ENCODE data around the gene SASH1.

SASH1 gene

DNA sequence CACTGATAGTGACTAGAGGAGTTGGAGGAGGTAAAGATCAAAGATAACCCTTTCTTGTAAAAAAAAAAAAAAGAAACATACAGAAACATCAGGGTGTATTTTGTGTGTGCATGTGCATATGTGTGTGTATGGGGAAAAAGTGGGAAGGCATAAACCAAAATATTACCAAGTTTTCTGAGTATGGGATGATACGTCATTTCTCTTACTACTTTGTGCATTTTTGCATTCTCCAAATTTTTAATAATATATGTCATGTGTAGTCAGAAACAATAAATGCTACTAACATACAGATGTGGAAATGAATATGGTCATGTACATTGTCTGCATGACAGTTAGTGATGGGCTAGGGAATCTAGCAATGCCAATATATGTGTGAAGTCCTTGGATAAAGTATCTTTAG is 161.1 kb downstream of the SASH1 start:
- DNase-seq = no peak

DNA sequence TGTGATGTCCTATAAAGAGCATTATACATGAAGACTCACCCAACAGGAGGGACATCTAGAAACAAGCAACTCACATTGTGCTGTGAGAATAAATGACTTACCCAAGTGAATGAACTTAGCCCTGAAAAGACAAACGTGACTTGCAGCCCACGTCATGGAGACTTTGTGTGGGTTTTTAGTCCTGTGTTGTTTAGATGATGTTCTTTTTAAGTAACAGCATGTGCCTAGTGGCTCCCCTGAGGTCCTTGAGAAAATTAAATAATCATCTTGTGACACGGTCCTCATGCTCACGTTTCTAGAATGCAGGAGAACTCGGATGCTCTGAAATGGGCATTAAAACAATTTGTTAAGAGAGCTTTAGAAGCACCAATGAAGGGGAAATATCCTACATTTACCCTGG is 165.1 kb downstream of the SASH1 start:
- no peak for DNase-seq

DNA sequence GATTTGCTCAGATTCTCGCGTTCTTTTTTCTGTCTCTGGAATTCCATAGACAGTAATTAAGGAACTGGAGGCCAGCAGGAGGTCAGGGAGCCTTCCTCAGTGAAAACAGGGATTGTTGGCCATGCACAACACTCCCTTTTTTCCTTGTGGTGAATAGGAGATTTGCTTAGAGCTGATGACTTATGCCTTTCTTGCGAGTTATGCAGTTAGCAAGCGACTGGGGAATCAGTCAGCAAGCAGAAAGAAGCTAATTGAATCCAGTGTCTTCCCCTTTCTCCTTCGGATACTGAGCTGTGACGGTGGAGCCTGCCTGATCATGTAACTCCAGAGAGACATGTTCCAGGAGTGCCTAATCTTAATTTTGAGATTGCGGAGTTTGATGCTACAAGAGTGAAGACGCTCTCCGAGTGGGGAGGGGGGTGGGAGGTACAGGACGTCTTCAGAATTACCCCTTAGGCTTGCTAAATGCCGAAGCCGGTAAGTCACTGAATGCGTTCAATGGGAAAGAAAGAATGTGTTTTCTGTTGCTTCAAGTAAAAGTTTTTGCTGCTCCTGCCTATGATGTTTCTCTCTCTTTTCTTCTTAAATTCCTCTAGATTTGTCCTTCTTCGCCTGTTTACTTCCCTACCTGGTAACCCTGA is 165.9 kb downstream of the SASH1 start:
- DNase-seq = no peak

DNA sequence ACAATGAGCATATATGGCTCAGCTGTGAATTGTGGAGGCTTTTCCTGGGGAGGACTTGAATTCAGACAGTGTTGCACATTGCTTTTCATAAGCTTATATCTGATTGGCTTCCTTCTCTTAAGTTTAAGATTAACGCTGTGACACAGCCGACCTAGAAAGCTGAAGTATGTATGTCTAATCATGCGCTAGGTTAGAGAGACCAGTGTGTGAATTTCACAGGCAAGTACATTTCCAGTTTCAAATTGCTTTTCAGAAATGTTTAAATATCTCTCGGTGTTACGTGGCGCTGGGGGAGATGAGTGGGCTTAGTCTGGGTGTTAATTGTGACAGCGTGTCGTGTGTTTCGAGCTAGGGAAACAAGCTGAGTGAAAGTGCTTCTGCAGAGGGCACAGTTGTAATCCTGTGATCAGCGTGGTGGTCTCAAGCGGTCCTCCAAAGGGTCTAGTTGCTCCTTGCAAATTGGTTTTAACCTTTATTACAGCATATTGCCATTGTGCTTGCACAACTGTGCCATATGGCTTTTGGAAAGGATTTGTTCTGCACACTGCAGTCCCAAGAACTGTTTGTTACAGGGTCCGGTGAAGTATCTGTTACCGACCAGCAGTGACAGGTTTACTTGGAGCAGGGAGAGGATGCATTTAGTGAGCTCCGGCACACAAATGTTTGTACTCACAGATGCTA is 166.6 kb downstream of the SASH1 start:
- no peak for DNase-seq

DNA sequence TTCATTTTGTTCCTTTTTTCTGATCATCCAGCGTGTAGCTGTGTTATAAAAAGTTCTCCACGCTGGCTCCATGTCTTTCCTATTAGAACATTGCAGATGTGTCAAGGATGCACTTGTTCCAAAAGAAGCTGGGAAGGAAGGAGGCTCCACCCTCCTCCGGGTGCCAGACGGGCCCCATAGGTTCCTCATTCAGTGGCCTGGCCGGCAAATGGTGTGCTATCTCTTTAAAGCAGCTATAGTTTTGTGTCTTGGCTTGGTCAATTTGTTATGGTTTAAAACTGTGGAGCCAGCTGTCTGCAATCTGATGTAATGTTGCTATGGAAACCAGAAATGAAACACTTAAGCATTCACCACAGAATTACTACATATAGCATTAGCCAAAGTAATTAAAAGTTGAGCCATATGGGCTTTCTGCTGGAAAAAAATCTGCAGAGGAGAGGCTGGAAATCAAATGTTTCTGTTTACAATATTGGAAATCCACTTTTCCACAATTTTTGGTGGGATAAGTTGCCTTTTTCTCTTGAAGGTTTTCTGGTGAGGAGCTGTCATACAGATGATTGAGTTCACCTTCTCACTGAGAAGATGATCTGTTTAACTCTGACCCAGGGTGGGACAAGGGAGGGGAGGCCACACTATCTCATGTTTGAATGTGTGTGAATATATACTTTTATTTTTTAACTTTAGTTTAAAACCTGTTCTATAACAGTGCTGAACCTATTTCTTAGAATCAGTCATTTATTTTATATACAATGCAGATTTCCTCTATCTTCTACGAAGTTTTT is 167.4 kb downstream of the SASH1 start:
- no peak for DNase-seq

DNA sequence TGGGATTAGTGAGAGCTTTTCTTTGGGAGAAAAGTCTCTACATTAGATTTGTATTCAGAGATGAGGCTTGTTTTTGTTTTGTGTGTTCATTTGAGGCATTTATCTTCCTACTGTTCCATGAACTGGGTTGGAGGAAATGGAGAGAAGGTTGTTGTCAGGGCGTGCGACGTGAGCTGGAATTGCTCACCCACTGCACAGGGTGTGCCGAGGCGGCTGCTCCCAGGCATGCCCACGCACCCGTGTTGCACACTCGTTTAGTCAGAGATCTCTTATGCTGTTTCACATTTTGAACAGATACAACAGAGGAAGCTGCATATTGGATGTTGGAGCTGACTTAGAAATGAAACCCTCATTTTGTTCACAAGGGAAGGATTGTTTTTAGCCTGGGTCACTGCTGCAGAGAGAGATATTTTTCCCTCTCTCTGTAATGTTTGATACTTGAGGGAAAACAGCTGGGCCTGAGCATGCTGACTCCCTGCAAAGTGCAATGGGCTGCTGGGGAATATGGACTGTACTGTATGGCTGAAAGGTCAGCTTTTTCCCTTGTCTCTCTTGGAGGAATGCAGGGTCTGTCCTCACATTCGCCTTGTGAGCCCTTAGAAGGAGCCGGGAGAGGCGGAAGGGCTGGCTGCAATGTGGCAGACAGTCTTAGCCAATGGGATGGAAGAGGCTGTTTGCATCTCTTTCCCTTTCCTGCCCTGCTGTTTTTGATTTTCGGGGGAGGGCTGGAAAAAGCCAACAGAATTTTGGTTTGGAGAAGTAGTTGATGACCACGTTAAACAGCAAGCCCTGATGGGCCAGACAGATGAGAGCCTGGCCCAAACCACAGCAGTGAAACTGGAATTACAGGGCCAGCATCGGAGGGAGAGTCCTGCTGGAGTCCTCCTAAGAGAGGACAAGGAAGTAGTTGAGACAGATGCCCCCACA is 170.8 kb downstream of the SASH1 start:
- DNase-seq = no peak

DNA sequence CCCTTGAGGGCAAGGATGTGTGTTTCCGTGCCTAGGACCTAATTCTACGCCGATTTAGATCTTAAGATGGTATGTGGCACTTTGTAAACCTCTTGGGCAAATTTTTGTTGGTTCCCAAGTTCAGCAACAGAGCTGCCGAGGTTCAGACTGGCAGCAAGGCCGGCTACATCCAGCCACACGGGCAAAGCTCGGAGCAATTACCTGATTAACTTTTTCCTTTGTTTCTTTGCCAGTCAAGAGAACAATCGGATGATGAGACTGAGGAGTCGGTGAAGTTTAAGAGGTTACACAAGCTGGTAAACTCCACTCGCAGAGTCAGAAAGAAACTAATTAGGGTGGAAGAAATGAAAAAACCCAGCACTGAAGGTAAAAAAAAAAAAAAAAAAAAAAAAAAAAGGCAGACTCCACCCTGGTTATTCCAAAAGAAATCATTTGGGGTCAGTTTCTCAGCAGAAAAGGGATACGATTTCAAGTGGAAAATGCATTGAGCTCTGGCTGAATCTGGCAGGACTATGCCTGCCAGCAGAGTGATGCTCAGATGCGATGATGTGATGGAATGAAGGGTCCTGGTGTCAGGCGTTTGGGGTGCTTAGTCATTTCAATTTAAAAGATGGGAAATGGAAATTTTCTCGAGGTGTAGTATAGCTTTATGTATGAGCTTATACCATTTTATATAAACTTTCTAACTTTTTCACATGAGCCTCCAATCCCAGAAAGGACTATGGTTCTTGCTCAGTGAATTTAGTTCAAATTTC is 171.6 kb downstream of the SASH1 start:
- no peak for DNase-seq

DNA sequence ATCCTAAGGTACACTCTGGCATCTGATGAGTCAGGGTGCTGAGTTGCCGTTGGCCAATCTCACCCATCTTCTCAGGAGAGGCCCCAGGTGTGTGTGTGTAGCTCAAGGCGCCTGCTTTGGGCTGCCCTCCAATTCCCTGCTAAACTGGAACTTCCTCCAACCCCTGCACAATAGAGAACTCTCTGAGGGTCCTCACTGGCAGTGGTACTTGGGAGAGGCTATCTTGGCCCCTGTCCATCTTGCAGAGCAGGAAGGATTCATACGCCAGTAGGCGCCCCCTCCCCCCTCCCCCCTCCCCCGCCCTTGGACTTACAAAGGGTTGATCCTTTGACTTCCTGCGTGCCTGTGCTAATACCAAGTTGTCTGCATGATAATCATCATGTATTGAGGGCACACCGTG is 173.6 kb downstream of the SASH1 start:
- DNase-seq = no peak

DNA sequence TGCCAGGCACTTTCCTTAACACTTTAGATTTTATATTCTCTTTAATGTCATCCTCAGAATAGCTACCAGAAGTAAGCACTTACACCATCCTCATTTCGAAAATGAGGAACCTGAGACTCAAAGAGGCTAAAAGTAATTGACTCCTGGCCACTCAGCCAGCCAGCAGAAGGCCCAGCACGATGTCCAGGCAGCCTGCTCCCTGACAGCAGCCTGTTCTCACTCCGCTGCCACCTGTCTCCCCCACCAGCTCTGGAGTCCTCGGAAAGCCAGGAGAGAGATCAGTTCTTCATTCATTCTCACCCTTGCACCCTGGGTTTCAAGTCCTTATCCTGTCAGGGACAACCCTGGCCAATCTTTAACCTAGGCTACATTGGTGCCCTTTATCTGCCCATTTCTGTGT is 174.0 kb downstream of the SASH1 start:
- DNase-seq = no peak

DNA sequence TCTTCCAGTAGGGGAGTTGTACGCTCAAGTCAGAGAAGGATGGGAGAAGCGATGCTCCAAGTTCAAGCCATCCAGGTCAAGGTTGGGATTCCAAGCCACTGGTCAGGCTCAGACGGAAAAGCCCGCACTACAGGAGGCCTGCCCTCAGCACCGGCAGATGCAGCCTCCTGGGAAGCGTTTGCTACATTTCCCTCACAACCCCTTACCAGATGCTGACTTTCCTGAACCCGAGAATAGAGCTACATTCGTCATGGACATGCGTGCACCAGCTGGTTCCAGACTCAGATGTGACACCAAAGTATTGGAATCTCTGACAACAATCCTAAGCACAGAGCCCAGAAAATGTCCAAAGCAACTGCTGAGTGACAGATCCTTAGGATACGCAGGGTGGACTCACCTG is 174.8 kb downstream of the SASH1 start:
- no peak for DNase-seq

DNA sequence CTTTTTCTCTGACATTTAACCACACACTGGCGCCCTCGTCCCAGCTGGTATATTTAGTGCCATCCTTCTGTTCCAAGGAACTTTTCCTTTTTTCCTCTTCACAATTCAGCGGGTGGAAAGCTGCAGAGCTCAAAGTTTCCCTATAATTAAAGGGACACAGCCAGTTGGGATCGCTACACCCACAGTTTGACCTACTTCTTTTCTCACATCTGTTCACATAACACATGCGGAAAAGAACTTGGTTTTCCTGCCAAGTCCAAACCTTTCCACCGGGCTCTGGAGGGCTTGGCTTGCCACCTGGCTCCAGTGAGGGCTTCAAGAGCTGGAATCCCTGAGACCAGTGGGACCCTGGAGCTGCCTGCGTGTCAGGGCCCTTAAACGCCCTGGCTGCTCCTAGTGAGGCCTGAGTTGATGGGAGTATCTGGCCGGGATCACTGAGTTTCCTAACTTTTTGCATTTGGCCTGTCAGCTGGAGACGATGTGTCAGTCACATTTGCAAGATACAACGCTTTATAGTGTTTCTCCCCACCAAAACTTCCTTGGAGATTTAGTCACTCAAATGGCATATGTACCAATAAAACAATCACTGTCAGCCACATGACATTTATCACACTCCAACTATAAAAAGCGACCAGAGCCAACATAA is 176.0 kb downstream of the SASH1 start:
- no peak for DNase-seq

DNA sequence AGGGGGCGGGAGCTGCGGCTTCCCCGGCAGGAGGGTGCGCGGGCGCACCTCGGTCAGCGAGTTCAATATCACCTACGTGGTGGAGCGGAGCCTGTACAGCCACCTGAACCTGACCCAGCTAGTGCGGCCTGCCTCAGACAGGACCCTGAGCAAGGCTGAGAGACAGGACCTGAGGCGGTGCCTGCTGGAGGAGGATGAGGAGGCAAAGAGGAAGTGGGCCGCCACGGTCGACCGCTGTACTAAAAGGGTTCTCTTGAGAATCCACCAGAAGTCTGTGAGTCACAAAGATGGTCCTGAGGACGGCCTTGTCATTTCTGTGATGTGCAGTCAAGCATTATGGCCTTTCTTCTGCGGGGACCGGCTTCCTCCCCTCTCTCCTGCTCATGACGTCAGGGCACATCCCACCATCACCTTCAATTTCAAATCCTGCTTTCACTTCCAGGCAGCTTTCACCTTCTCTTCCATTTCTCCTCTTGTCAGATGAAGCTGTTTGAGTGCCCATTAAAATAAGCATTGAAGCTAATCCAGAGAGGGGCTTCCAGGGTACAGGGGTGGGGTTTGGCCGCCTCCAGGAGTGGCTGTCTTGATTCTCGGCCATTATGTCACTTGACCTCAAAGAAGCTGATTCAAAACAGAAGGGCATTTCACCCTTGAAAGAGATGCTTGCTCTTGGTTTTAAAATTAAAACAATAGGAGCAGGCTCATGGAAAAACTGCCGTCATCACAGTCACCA is 177.6 kb downstream of the SASH1 start:
- DNase-seq = no peak

DNA sequence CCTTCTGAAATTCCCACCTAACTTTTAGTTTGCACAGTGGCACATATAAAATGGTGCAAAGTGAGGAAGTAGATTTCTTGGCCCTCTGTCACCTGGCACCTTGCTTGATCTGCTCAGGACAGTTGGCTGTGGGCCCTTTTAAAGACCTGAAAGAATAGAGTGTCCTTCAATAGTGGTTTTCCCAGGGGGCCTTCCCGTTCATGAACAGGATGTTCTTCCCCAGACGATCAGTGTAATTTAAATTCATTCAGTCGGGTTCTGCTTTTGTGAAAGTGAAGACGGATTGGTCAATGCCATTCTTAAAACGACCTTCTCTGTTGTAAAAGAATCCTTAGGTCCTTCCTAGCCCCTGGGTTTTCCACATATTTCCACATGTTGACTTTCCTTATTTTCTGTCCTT is 178.5 kb downstream of the SASH1 start:
- no peak for DNase-seq

DNA sequence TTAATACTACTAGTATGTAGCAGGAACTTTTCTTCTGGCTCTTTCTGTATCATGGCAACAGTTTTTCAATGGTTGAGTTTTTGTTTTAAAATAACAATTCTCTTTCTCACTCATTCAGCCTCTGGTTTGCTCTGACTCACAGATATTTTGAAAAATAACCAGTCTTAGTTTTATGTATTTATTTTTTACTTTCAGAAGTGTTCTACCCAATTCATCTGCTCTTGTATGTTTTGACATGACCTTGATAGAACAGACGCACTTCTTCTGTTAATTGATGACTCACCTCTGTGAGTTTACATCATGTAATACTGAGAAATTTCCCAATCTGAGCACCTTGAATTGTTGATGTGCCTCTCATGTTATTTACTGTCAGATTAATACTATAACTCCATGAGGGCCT is 178.9 kb downstream of the SASH1 start:
- no peak for DNase-seq

DNA sequence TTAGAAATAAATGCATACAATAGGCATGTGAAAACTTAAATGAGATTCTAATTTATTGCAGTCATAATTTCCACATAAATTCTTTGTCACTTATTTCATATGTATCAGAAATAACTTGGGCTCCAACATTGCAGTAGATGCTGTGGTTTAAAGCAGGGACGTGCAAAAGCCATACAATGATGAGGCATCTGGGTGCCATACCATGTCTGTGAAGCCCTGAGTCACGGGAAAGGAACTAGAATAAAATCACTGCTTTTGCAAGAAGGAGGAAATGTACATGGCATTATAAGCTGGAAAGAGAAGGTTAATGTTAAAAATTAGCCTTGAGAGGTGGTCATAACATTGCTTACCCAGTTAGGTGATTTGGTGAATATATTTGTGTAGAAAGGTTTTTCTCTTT is 180.4 kb downstream of the SASH1 start:
- no peak for DNase-seq

DNA sequence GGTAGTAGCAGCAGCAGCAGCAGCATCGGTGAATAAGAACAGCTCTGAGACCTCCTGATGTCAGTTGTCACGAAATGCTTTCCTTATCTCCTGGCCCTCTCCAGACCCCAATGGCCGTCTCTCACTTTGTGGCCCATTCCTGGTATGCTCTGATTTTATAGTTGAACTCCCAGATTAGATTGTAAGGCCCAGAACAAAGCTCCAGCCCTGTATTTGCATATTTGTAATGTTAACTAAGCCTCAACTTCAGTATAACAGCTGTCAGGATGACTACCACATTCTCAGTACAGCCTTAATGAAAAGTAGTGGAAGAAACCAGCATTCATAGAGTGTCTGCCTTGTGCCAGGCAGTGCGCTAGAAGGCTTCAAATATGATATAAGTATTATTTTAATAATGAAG is 180.9 kb downstream of the SASH1 start:
- DNase-seq = no peak

DNA sequence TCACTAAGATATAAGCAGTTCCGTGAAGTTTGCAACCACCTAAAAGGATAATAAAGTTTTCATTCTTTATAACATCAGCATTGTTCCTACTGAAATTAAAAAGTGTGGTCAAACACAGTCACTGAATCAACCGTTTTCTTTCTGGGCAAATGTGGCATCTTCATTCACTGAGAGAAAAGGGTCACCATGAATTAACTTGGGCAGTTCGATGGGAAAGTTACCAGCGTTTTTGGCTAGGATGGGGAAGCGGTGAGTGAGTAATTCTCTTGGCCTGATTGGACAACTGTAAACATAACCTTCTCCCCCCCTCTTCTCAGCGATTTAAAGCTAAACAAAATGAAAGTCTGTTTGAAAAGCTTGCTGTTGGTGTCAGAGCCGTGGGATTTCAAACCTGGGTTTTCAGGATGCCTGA is 181.8 kb downstream of the SASH1 start:
- no peak for DNase-seq

DNA sequence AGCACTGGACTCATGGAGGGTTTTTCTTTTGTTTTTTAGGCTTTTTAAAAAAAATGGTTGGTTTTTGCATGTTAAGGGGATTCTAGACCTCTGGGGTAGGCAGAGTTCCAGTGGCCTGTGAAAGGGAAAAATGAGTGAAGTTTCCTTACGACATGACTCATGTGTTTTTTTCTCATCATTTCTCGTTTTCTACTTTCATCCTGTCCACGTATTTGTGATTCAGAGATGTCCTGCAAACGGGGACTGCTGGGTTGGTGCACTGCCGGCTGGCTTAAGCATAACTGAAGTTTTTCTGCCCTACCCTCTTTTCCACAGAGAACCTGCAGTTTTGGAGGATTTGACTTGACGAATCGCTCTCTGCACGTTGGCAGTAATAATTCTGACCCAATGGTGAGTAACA is 182.3 kb downstream of the SASH1 start:
- DNase-seq = no peak

DNA sequence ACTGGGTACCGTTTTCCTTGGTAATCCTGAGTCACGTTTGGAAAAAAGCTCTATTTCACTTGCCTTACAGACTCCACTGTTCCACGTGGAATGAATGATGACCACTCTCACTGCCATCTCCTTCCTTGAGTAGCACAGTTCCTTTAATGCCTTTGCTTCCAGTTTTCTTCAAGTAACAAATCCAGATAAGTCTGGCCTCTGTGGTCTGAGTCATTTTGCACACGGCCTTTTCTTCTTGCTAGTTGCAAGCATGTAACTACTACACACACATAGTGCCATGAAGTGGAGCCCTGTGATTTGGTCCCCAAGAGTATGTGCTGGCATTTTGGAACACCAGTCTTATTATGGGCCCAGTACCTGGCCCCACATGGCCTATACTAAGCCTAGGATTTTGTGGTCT is 182.8 kb downstream of the SASH1 start:
- DNase-seq = no peak

DNA sequence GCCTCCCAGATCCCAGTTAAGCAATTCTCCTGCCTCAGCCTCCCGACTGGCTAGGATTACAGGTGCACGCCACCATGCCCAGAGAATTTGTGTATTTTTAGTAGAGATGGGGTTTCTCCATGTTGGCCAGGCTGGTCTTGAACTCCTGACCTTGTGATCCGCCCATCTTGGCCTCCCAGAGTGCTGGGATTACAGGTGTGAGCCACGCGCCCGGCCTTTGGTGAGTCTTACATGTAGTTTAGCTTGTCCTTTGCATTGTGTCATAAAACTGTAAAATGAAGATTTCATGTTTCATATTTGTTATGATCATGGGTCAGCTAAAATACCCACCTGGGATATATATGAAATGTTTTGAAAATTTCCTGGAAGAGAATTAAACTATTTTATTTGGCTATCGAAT is 183.5 kb downstream of the SASH1 start:
- DNase-seq = no peak

DNA sequence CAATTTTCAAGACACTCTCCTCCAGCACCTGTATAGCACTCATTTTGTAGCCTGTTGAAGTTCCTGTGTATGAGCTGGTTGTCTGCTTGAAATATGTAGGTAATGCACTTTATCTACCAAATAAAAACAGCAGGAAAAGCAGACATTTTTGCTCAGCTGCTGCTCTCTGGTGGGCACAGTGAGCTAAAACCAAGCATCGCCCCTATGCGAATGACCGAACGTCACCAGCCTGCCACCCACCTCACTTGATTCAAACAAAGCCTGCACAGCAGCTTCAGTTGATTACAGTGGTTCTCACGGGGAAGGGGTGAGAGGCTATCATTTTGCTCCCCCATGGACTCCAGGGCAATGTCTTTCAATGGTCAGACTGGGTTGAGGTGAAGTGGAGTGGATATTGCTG is 185.7 kb downstream of the SASH1 start:
- DNase-seq = no peak

Data from activated T-cell treated with anti-CD3 and anti-CD28 coated beads for 4 hours (primary cell).